ENCODE data around the gene PTPN21.
"Not testable (repeated sequence)": the region's sequence is repeated elsewhere in the genome, so short reads cannot be mapped to it uniquely, and the experiment has no call there.

Gene PTPN21

DNA sequence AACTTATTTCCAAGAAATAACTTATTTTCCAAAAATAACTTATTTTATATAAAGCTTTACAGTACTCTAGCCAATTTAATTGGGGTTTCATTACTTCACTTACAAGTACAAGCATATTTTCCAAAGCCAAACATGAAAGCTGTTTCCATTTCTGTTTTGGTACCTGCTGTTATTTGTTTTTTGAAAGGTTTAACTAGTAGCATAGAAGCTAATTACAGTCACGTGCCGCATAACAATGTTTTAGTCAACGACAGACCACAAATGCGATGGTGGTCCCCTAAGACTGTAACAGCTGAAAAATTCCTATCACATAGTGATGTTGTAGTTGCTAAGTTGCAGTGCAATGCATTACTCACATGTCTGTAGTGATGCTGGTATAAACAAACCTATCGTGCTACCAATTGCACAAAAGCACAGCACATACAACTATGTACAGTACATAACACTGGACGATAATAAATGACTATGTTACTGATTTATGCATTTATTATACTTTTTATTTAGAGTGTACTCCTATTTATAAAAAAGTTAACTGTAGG is 21.7 kb downstream of the PTPN21 start:
- Histone ChIP-seq H3K27me3 (ENCODE audit: control insufficient read depth, insufficient read depth, low read length) (no peaks in the 10 kb centered on the region), H3K36me3 (ENCODE audit: control insufficient read depth, insufficient read depth, low read length) (peaks cover 20% of the 10 kb centered on the region), H3K9me3 (ENCODE audit: control insufficient read depth, insufficient read depth, low read length) (no peaks in the 10 kb centered on the region; the same call in 1 of the 2 replicates), H3K4me3 (ENCODE audit: low read depth, low read length) (no peak overlapping the region), H3K9ac (ENCODE audit: low read depth, low read length) (no peak overlapping the region), H3K4me1 (ENCODE audit: control insufficient read depth, insufficient read depth, low read length) (peaks cover 6% of the 10 kb centered on the region; the same call in 1 of the 2 replicates), H3K27ac (ENCODE audit: low read depth, low read length) (no peak overlapping the region)

DNA sequence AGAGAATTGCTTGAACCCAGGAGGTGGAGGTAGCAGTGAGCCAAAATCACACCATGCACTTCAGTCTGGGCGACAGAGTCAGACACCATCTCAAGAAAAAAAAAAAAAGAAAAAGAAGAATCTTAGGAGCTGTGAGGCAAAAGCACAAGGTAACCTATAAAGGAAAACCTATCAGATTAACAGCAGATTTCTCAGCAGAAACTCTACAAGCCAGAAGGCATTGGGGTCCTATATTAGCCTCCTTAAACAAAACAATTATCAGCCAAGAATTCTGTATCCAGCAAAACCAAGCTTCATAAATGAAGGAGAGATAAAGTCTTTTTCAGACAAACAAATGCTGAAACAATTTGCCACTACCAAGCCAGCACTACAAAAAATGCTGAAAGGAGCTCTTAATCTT is 24.9 kb downstream of the PTPN21 start:
- not testable (repeated sequence) for H3K4me3 ChIP-seq (ENCODE audit: low read depth, low read length); H3K9ac ChIP-seq (ENCODE audit: low read depth, low read length); H3K9me3 ChIP-seq (ENCODE audit: control insufficient read depth, insufficient read depth, low read length); H3K4me1 ChIP-seq (ENCODE audit: control insufficient read depth, insufficient read depth, low read length); H3K27me3 ChIP-seq (ENCODE audit: control insufficient read depth, insufficient read depth, low read length); H3K36me3 ChIP-seq (ENCODE audit: control insufficient read depth, insufficient read depth, low read length); H3K27ac ChIP-seq (ENCODE audit: low read depth, low read length)

DNA sequence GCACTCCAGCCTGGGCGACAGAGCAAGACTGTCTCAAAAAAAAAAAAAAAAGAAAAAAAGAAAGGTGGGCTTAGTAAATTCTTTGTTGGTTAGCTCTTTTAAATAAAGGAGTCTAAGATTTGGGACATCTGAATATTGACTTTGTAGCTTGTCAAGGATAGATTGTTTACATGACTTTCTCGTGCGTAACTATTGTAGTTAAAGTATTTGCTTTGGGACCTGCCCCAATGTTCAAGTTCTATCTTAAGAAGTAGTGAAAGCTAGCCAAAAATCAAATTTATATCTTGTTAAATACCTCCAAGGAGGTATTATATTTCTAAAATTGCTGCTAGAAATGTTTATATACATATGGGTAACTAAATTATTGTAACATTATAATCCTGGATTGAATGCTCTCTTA is 32.4 kb downstream of the PTPN21 start:
- H3K9ac ChIP-seq (ENCODE audit: low read depth, low read length), result no peak overlapping the region
- no peak overlapping the region for H3K27ac ChIP-seq (ENCODE audit: low read depth, low read length)
- H3K4me1 ChIP-seq (ENCODE audit: control insufficient read depth, insufficient read depth, low read length), result no peaks in the 10 kb centered on the region
- H3K9me3 ChIP-seq (ENCODE audit: control insufficient read depth, insufficient read depth, low read length), result no peaks in the 10 kb centered on the region
- no peaks in the 10 kb centered on the region for H3K36me3 ChIP-seq (ENCODE audit: control insufficient read depth, insufficient read depth, low read length)
- H3K4me3 ChIP-seq (ENCODE audit: low read depth, low read length), result no peak overlapping the region
- H3K27me3 ChIP-seq (ENCODE audit: control insufficient read depth, insufficient read depth, low read length), result no peaks in the 10 kb centered on the region

DNA sequence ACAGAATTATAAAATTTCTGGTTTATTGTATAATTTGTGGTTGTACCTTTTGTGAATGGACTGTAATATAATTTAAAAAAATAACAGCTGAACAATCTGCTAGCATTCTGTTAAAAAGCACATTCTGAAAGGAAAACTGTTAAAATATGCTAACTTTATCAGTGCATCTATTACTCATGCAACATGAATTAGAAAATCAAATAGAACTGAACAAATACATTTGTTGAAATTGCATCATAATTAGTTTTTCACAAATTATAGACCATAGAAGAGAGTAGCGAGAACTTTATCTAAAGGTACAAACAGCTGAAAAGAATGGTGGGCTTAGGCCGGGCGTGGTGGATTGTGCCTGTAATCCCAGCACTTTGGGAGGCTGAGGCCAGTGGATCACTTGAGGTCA is 33.0 kb downstream of the PTPN21 start:
- H3K4me1 ChIP-seq (ENCODE audit: control insufficient read depth, insufficient read depth, low read length), result no peaks in the 10 kb centered on the region
- no peak overlapping the region for H3K4me3 ChIP-seq (ENCODE audit: low read depth, low read length)
- H3K9me3 ChIP-seq (ENCODE audit: control insufficient read depth, insufficient read depth, low read length), result no peaks in the 10 kb centered on the region
- no peak overlapping the region for H3K9ac ChIP-seq (ENCODE audit: low read depth, low read length)
- no peak overlapping the region for H3K27ac ChIP-seq (ENCODE audit: low read depth, low read length)
- 0 out of 2 replicates have a peak, but pooled peaks cover 2% of the 10 kb centered on the region for H3K36me3 ChIP-seq (ENCODE audit: control insufficient read depth, insufficient read depth, low read length)
- H3K27me3 ChIP-seq (ENCODE audit: control insufficient read depth, insufficient read depth, low read length), result no peaks in the 10 kb centered on the region

DNA sequence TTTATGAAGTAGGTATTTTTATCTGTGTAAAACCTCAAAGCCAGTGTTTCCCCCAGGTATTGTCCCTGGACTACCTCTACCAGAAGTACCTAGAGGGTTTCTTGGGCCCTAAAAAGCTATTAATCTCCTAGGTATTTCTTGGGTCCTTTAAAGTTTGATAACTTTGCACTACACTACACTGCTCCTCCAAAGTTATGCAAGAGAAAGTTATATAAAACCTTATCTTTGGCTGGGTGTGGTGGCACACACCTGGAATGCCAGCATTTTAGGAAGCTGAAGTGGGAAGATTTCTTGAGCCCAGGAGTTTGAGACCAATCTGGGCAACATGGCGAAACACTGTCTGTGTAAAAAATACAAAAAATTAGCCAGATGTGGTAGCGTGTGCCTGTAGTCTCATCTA is 34.9 kb downstream of the PTPN21 start:
- no peak overlapping the region for H3K9ac ChIP-seq (ENCODE audit: low read depth, low read length)
- no peak overlapping the region for H3K27ac ChIP-seq (ENCODE audit: low read depth, low read length)
- no peaks in the 10 kb centered on the region for H3K27me3 ChIP-seq (ENCODE audit: control insufficient read depth, insufficient read depth, low read length)
- H3K4me1 ChIP-seq (ENCODE audit: control insufficient read depth, insufficient read depth, low read length), result no peaks in the 10 kb centered on the region
- 0 out of 2 replicates have a peak, but pooled peaks cover 3% of the 10 kb centered on the region for H3K36me3 ChIP-seq (ENCODE audit: control insufficient read depth, insufficient read depth, low read length)
- no peak overlapping the region for H3K4me3 ChIP-seq (ENCODE audit: low read depth, low read length)
- H3K9me3 ChIP-seq (ENCODE audit: control insufficient read depth, insufficient read depth, low read length), result no peaks in the 10 kb centered on the region

DNA sequence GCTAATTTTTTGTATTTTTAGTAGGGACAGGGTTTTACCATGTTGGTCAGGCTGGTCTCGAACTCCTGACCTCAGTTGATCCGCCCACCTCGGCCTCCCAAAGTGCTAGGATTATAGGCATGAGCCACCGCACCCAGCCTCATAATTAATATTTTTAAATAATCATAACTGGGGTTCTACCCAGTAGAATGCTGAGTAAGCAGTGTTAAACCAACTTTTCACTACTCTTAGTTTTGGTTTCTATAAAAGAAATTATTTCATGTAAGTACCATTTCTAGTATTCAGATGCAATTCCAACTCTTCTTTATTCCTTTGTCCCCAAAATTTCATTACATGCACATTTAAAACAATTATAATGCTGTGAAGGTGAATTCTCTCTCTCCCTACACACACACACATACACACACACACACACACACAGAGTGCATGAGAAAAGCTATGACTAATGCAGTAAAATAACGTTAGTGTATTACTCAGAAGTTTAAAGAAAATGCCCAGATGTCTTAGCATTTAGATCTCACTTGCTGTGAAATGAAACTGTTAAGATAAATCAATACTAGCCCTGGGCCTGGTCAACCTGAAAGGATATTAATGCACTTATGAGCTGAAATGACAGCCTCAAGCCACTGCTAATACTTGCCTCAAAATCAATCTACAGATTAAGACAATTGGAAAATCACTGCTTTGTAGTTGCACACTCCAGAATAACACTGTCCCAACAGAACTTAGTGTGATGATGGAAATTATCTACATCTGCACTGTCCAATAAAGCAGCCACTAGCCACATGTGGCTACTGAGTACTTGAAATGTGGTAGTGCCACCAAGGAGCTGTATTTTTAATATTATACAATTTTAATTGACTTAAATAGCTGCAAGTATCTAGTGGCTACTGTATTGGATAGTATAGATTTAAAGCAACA is 36.0 kb downstream of the PTPN21 start:
- no peak overlapping the region for H3K4me3 ChIP-seq (ENCODE audit: low read depth, low read length)
- no peaks in the 10 kb centered on the region for H3K4me1 ChIP-seq (ENCODE audit: control insufficient read depth, insufficient read depth, low read length)
- H3K27ac ChIP-seq (ENCODE audit: low read depth, low read length), result no peak overlapping the region
- no peaks in the 10 kb centered on the region for H3K27me3 ChIP-seq (ENCODE audit: control insufficient read depth, insufficient read depth, low read length)
- H3K9ac ChIP-seq (ENCODE audit: low read depth, low read length), result no peak overlapping the region
- 0 out of 2 replicates have a peak, but pooled peaks cover 3% of the 10 kb centered on the region for H3K36me3 ChIP-seq (ENCODE audit: control insufficient read depth, insufficient read depth, low read length)
- H3K9me3 ChIP-seq (ENCODE audit: control insufficient read depth, insufficient read depth, low read length), result no peaks in the 10 kb centered on the region

DNA sequence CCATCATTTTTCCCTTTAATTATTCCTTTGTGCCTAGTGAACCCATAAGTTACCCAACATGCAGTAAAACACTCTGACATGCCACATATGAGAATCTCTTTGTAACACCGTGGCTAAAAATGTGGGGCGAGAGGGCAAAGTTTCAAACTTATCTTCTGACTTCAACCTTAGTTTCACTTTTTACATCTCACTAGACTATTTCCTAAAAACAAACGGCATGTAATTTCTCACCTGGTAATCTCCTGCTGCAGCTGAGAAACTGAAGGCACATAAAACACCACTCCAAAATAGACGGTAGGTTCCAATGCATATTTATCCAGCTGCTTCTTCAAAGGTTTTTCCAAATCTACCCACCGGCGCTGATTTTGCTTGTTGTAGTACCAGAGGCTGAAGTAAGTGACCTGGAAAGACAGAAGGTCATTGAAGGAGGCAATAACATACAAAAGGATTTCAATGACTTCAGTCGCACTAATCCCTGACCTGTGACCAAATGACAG is 37.9 kb downstream of the PTPN21 start:
- H3K27ac ChIP-seq (ENCODE audit: low read depth, low read length), result peak overlapping the region; percentile 28
- H3K9me3 ChIP-seq (ENCODE audit: control insufficient read depth, insufficient read depth, low read length), result no peaks in the 10 kb centered on the region
- no peaks in the 10 kb centered on the region for H3K4me1 ChIP-seq (ENCODE audit: control insufficient read depth, insufficient read depth, low read length)
- H3K4me3 ChIP-seq (ENCODE audit: low read depth, low read length), result no peak overlapping the region
- no peak overlapping the region for H3K9ac ChIP-seq (ENCODE audit: low read depth, low read length)
- H3K27me3 ChIP-seq (ENCODE audit: control insufficient read depth, insufficient read depth, low read length), result no peaks in the 10 kb centered on the region
- 0 out of 2 replicates have a peak, but pooled peaks cover 3% of the 10 kb centered on the region for H3K36me3 ChIP-seq (ENCODE audit: control insufficient read depth, insufficient read depth, low read length)

DNA sequence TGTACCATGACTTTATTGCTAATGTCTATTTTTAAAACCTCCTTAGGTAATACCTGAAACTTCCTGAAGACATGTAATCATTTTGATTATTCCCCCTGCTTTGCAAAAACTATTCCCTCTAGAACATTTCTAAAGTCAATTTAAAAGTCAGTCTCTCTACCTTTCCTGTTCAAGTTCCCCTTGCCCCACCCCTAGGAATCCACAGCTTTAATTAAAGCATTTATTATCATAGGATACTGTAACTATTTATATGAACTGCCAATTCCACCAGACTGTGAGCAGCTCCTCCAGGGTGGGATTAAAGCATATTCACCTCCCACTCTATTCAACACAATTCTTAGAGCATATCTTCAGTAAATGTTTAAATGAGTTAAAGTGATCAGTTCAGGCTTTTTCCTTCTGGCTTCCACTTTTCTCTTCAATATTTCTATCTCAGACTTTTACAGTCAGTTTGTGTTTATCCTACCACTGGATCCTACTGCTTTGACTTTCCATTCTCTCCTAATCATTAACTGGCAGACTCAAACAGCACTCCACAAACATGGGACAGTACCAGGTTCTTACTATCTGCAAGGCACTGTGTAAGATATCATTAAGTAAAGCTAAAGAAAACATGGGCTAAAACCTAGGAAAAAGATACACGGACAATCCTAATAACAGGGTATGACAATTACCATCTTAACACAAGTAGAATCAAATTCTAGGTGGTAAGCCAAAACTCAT is 39.1 kb downstream of the PTPN21 start:
- Histone ChIP-seq H3K4me1 (ENCODE audit: control insufficient read depth, insufficient read depth, low read length) (no peaks in the 10 kb centered on the region), H3K9me3 (ENCODE audit: control insufficient read depth, insufficient read depth, low read length) (no peaks in the 10 kb centered on the region)

DNA sequence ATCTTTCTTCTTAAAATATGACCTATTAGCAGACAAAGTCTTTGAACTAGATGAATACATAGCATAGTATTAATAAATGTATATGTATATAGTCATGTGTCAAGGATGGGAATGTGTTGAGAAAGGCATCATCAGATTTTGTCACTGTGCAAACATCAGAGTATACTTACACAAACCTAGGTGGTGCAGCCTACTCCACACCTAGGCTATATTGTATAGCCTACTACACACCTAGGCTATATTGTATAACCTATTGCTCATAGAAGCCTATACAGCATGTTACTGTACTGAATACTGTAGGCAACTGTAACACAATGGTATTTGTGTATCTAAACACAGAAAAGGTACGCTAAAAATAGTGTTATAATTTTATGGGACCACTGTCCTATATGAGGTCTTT is 47.6 kb downstream of the PTPN21 start:
- Histone ChIP-seq H3K27ac (ENCODE audit: low read depth, low read length) (no peak overlapping the region), H3K36me3 (ENCODE audit: control insufficient read depth, insufficient read depth, low read length) (peaks cover 20% of the 10 kb centered on the region; the same call in 1 of the 2 replicates)

More for the DNA sequence above, 39.1 kb downstream of the PTPN21 start:
- Histone ChIP-seq H3K36me3 (ENCODE audit: control insufficient read depth, insufficient read depth, low read length) (0 out of 2 replicates have a peak, but pooled peaks cover 3% of the 10 kb centered on the region), H3K4me3 (ENCODE audit: low read depth, low read length) (no peak overlapping the region), H3K27ac (ENCODE audit: low read depth, low read length) (no peak overlapping the region), H3K9ac (ENCODE audit: low read depth, low read length) (no peak overlapping the region), H3K27me3 (ENCODE audit: control insufficient read depth, insufficient read depth, low read length) (no peaks in the 10 kb centered on the region)

DNA sequence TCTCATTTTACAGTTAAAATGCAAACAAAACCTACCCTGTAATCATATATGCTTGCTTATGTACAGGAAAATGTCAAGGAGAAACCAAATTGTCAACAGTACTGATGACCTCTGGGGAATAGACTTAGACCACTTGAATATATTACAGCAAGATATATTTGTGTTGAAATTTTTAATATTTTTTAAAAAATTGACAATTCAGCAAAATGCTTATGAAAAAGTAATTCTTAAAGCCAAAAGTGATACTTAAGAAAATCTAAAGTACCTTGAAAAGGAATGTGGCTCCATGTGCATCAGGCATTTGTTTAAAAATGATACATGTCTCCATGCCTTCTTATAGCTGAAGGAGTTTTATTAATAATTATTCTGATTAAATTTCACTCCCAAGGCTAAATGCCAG is 49.2 kb downstream of the PTPN21 start:
- H3K27me3 ChIP-seq (ENCODE audit: control insufficient read depth, insufficient read depth, low read length), result no peaks in the 10 kb centered on the region
- no peaks in the 10 kb centered on the region for H3K4me1 ChIP-seq (ENCODE audit: control insufficient read depth, insufficient read depth, low read length)
- no peak overlapping the region for H3K9ac ChIP-seq (ENCODE audit: low read depth, low read length)
- H3K9me3 ChIP-seq (ENCODE audit: control insufficient read depth, insufficient read depth, low read length), result no peaks in the 10 kb centered on the region
- H3K4me3 ChIP-seq (ENCODE audit: low read depth, low read length), result no peak overlapping the region
- H3K36me3 ChIP-seq (ENCODE audit: control insufficient read depth, insufficient read depth, low read length), result peaks cover 31% of the 10 kb centered on the region
- no peak overlapping the region for H3K27ac ChIP-seq (ENCODE audit: low read depth, low read length)

More for the DNA sequence above, 47.6 kb downstream of the PTPN21 start:
- Histone ChIP-seq H3K27me3 (ENCODE audit: control insufficient read depth, insufficient read depth, low read length) (no peaks in the 10 kb centered on the region), H3K9me3 (ENCODE audit: control insufficient read depth, insufficient read depth, low read length) (no peaks in the 10 kb centered on the region), H3K4me1 (ENCODE audit: control insufficient read depth, insufficient read depth, low read length) (no peaks in the 10 kb centered on the region), H3K4me3 (ENCODE audit: low read depth, low read length) (no peak overlapping the region), H3K9ac (ENCODE audit: low read depth, low read length) (no peak overlapping the region)

Measured in HUES48 (cell line).